Neutrophil (primary cell): ENCODE results near the gene SLX9.

Experiments used
- H3K27ac ChIP-seq: fragments of 200-600 bp; sonication (generic); 2 replicates; pipeline ENCODE4 v1.5.1; 2016; ENCODE audit warnings: mild to moderate bottlenecking, moderate library complexity
- H3K27me3 ChIP-seq: fragments of 200-600 bp; sonication (generic); 2 replicates; pipeline ENCODE4 v1.6.0; 2016; ENCODE audit warnings: mild to moderate bottlenecking
- H3K36me3 ChIP-seq: fragments of 200-600 bp; sonication (generic); 2 replicates; pipeline ENCODE4 v1.5.1; 2017
- H3K4me1 ChIP-seq, 2 experiments: fragments of 200-600 bp in 1 of 2; sonication (generic) in 1 of 2; 1 replicate in 1 of 2; 2 replicates in 1 of 2; pipeline versions ENCODE4 v1.5.1 to v1.6.1; 2013 to 2016; ENCODE audit warnings: low read depth in 1 of 2, low read length in 1 of 2, mild to moderate bottlenecking in 1 of 2, moderate library complexity in 1 of 2; ENCODE audit not compliant: control insufficient read depth in 1 of 2, insufficient read depth in 1 of 2
- H3K4me3 ChIP-seq, 2 experiments: fragments of 200-600 bp in 1 of 2; sonication (generic) in 1 of 2; 1 replicate in 1 of 2; 2 replicates in 1 of 2; pipeline ENCODE4 v1.5.1; 2013 to 2016; ENCODE audit warnings: low read depth in 1 of 2, low read length in 1 of 2, mild to moderate bottlenecking in 1 of 2, moderate library complexity in 1 of 2
- H3K9me3 ChIP-seq: fragments of 200-600 bp; sonication (generic); 2 replicates; pipeline ENCODE4 v1.5.1; 2016
- CTCF ChIP-seq: fragments of 200-600 bp; sonication (generic); IDR thresholded peaks from 2 replicates; pipeline ENCODE4 v1.5.1; 2016; ENCODE audit warnings: antibody characterized with exemption

The SLX9 gene

DNA sequence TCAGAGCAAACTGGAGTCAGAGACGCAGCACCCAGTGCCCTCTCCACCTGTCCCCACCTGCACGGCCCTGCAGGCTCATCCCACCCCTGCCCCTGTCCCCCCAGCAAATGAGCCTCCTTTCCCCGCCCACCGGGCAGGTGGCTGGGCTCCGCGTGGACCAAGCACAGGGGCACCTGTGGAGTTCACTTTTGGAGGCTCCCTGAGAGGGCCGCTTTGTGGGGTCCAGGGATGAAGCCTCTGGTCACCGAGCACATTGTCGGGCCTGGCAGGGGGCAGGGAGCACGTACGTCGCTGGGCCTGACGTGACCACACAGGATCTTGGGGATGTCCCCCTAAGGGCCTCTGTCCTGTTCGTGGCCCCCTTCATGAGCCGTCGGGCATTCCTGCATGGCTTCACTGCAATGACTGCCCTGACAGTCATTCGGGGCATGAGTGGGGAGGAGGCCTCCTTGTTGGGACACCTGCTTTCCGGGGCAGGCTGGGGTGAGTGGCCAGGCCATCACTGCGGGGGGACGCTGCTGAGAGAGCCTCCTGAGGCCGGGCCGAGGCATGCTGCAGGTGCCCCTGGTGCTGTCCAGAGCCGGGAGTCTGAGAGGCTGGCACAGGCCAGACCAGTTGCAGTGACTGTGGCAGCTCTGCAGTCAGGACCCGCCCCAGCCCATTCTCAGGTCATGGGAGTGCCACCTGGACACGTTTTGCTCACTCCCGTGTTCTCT, 19.7 kb downstream of the SLX9 start:
- no peaks in the 10 kb centered on the region for H3K27me3 ChIP-seq
- peaks cover 15% of the 10 kb centered on the region for H3K36me3 ChIP-seq
- no peak overlapping the region for H3K4me3 ChIP-seq
- TF ChIP-seq CTCF: no peak
- peaks cover 4% of the 10 kb centered on the region in 2 experiments for H3K4me1 ChIP-seq
- no peak overlapping the region for H3K27ac ChIP-seq
- no peaks in the 10 kb centered on the region for H3K9me3 ChIP-seq

- H3K4me1 ChIP-seq: peaks cover 12 to 13% of the 10 kb centered on the region in 2 experiments
- no peaks in the 10 kb centered on the region for H3K9me3 ChIP-seq
- peaks cover 15% of the 10 kb centered on the region for H3K36me3 ChIP-seq
- H3K27ac ChIP-seq: no peak overlapping the region
- no peak for TF ChIP-seq CTCF
- H3K4me3 ChIP-seq: no peak overlapping the region
- H3K27me3 ChIP-seq: no peaks in the 10 kb centered on the region
Measured at GRCh38 chr21:44960141-44961092, 20.6 kb downstream of the SLX9 start.

GRCh38 chr21:44962403-44962966, 22.7 kb downstream of the SLX9 start:
- no peaks in the 10 kb centered on the region for H3K27me3 ChIP-seq
- H3K4me1 ChIP-seq: peaks cover 33 to 34% of the 10 kb centered on the region in 2 experiments
- H3K36me3 ChIP-seq: peaks cover 12% of the 10 kb centered on the region
- H3K4me3 ChIP-seq: no peak overlapping the region
- H3K9me3 ChIP-seq: no peaks in the 10 kb centered on the region
- H3K27ac ChIP-seq: no peak overlapping the region
- no peak for TF ChIP-seq CTCF

DNA sequence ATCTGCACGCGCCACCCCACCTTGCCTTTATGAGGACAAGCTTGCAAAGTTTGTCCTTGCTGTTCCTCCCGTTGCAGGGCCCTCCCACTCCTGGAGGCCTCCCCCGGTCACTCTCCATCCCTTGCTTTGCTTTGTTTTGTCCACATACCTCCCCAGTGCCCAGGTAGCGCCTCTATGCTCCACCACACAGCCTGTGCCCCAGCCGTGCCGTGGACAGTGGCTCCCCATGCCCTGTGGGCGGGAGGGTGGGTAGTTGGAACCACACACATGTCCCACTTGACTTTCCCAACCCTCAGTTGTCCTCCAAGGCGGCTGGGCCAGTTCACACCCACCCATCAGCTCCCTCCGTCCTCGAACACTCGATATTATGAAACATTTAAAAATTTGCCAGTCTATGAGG, 24.6 kb downstream of the SLX9 start:
- H3K4me1 ChIP-seq: peaks cover 52 to 53% of the 10 kb centered on the region in 2 experiments
- H3K36me3 ChIP-seq: peaks cover 6% of the 10 kb centered on the region

More for the DNA sequence above, 24.6 kb downstream of the SLX9 start:
- Histone ChIP-seq H3K4me3 (no peak overlapping the region), H3K27ac (peak overlapping the region; percentile 99), H3K27me3 (no peaks in the 10 kb centered on the region), H3K9me3 (no peaks in the 10 kb centered on the region)
- no peak for TF ChIP-seq CTCF
